Measurements from ENCODE around the gene TFF1.
A peak's percentile ranks its signal among the peaks of the same experiment; 100 is the strongest.

TFF1 gene

DNA sequence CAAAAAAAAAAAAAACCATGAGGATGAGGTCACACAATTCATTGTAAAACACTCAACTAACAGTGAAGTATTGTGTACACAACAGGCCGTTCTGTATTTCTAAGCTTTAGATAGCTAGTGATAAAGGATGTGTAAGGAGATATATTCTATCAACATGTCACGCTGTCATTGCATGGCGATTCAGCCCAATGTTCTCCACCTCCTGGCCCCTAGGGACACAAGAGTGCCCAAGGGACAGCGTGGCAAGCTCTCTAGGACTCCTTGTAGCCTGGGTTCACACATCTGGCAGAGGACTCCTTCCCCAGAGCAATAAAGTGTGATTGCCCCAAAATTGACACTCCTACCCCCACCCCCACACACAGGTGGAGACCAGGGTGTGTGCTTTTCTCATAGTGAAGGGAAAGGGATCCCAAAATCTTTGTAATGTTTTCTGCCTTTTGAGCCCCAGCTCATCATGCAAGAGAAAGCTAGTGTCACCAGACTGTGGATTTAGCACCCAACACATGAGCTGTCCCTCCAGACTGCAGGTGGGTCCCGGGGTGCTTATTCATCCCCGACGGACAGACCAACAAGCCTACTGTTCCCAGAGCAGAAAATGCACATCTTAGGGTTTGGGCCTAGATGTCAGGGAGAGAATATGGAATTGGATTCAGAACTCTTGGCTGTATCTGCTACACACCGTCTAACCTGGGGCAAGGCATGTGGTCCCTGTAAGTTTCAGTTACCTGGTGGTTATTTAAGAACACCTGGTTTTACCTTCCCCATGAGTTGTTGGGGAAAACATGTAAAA lies 18.0 kb upstream of the TFF1 start:
- H4K5ac ChIP-seq (ENCODE audit: low read length) = no peak overlapping the region
- no peak overlapping the region for H2AK5ac ChIP-seq (ENCODE audit: low read length)
- H4K8ac ChIP-seq (ENCODE audit: low read depth, low read length) = no peak overlapping the region

DNA sequence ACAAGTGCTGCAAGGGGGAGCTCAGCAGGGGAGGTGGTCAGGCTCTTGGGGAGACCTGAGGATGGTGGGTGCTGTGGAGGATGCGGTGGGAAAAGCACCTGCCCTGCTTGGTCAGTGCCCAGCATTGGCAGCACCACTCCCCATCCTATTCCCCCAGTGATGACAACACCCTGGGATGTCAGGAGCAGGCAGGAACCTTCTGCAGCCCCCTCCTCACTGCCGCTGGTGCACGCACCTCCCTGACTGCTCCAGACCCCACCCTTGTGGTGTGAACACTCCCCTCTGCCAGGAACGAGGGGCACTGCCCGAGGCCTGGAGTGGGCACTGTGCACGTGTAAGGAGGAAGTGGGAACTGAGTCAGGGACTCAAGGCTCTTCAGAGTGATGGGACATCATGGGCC lies 17.0 kb upstream of the TFF1 start:
- Histone ChIP-seq H3K18ac (ENCODE audit: low read length) (no peak overlapping the region), H4K8ac (ENCODE audit: low read depth, low read length) (no peak overlapping the region), H3K4me3 (ENCODE audit: low read length) (no peak overlapping the region), H2BK120ac (ENCODE audit: low read depth, low read length) (no peak overlapping the region), H2BK15ac (replicated peaks; ENCODE audit: low read depth) (no peak overlapping the region), H2BK5ac (ENCODE audit: low read length) (no peak overlapping the region), H3K4ac (ENCODE audit: low read depth, low read length) (no peak overlapping the region), H3K4me1 (ENCODE audit: control insufficient read depth, low read depth, low read length) (no peaks in the 10 kb centered on the region), H3K56ac (ENCODE audit: low read length) (no peak overlapping the region), H3K36me3 (ENCODE audit: control insufficient read depth, insufficient read depth, low read length) (no peaks in the 10 kb centered on the region), H3K79me1 (ENCODE audit: low read length) (no peaks in the 10 kb centered on the region), H3K27ac (ENCODE audit: low read depth, low read length) (no peak overlapping the region), H3K4me2 (ENCODE audit: low read length) (no peak overlapping the region), H3K9ac (ENCODE audit: low read length) (no peak overlapping the region), H2AK5ac (ENCODE audit: low read length) (no peak overlapping the region), H4K5ac (ENCODE audit: low read length) (no peak overlapping the region), H3K27me3 (ENCODE audit: insufficient read depth, low read length, poor library complexity) (no peaks in the 10 kb centered on the region), H3K79me2 (ENCODE audit: control insufficient read depth, insufficient read depth, low read length) (no peaks in the 10 kb centered on the region), H3K23ac (ENCODE audit: low read length) (no peak overlapping the region)
- DNase-seq = no peak
- WGBS (ENCODE audit: extremely low coverage, insufficient coverage, low lambda C conversion rate) = no CpG with 5 or more reads among the region's 6 CpGs

More for the DNA sequence above, 18.0 kb upstream of the TFF1 start:
- Histone ChIP-seq H3K9ac (ENCODE audit: low read length) (no peak overlapping the region), H3K4me2 (ENCODE audit: low read length) (no peak overlapping the region), H3K4ac (ENCODE audit: low read depth, low read length) (no peak overlapping the region), H3K27me3 (ENCODE audit: insufficient read depth, low read length, poor library complexity) (no peaks in the 10 kb centered on the region), H3K18ac (ENCODE audit: low read length) (no peak overlapping the region), H3K23ac (ENCODE audit: low read length) (no peak overlapping the region), H3K36me3 (ENCODE audit: control insufficient read depth, insufficient read depth, low read length) (no peaks in the 10 kb centered on the region), H3K4me3 (ENCODE audit: low read length) (no peak overlapping the region), H3K79me2 (ENCODE audit: control insufficient read depth, insufficient read depth, low read length) (no peaks in the 10 kb centered on the region), H3K79me1 (ENCODE audit: low read length) (no peaks in the 10 kb centered on the region), H3K27ac (ENCODE audit: low read depth, low read length) (no peak overlapping the region), H2BK120ac (ENCODE audit: low read depth, low read length) (no peak overlapping the region), H3K56ac (ENCODE audit: low read length) (no peak overlapping the region), H2BK15ac (replicated peaks; ENCODE audit: low read depth) (no peak overlapping the region), H2BK5ac (ENCODE audit: low read length) (no peak overlapping the region), H3K4me1 (ENCODE audit: control insufficient read depth, low read depth, low read length) (no peaks in the 10 kb centered on the region)
- WGBS (ENCODE audit: extremely low coverage, insufficient coverage, low lambda C conversion rate) = no CpG with 5 or more reads among the region's 8 CpGs
- no peak for DNase-seq

DNA sequence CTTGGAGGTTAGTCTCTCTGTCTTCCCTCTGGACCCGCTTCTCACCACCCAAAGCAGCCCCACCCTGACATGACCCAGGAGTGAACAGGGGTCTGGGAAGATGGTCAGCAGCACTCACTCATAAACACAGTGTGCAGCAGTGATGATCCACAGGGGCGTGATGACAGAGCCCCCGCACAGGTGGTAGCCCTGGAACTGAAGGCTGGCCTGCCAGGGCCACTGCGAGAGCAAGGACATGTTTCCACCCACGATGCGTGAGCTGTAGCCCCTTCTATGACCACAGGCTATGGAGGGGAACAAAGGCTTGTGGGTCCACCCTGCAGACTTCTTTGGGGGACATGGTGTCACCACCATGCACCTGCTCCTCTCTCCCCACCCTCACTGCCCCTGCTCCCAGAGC lies 16.6 kb upstream of the TFF1 start:
- Histone ChIP-seq H2BK5ac (ENCODE audit: low read length) (no peak overlapping the region), H3K79me1 (ENCODE audit: low read length) (no peaks in the 10 kb centered on the region), H2BK120ac (ENCODE audit: low read depth, low read length) (no peak overlapping the region), H2AK5ac (ENCODE audit: low read length) (no peak overlapping the region), H3K36me3 (ENCODE audit: control insufficient read depth, insufficient read depth, low read length) (no peaks in the 10 kb centered on the region), H3K27ac (ENCODE audit: low read depth, low read length) (no peak overlapping the region), H3K4me2 (ENCODE audit: low read length) (no peak overlapping the region), H3K56ac (ENCODE audit: low read length) (no peak overlapping the region), H4K8ac (ENCODE audit: low read depth, low read length) (no peak overlapping the region), H3K4me3 (ENCODE audit: low read length) (no peak overlapping the region), H3K9ac (ENCODE audit: low read length) (no peak overlapping the region), H3K4me1 (ENCODE audit: control insufficient read depth, low read depth, low read length) (no peaks in the 10 kb centered on the region), H2BK15ac (replicated peaks; ENCODE audit: low read depth) (no peak overlapping the region), H3K18ac (ENCODE audit: low read length) (no peak overlapping the region), H4K5ac (ENCODE audit: low read length) (no peak overlapping the region), H3K23ac (ENCODE audit: low read length) (no peak overlapping the region), H3K4ac (ENCODE audit: low read depth, low read length) (no peak overlapping the region), H3K79me2 (ENCODE audit: control insufficient read depth, insufficient read depth, low read length) (no peaks in the 10 kb centered on the region), H3K27me3 (ENCODE audit: insufficient read depth, low read length, poor library complexity) (no peaks in the 10 kb centered on the region)
- DNase-seq = no peak
- no CpG with 5 or more reads among the region's 6 CpGs for WGBS (ENCODE audit: extremely low coverage, insufficient coverage, low lambda C conversion rate)

DNA sequence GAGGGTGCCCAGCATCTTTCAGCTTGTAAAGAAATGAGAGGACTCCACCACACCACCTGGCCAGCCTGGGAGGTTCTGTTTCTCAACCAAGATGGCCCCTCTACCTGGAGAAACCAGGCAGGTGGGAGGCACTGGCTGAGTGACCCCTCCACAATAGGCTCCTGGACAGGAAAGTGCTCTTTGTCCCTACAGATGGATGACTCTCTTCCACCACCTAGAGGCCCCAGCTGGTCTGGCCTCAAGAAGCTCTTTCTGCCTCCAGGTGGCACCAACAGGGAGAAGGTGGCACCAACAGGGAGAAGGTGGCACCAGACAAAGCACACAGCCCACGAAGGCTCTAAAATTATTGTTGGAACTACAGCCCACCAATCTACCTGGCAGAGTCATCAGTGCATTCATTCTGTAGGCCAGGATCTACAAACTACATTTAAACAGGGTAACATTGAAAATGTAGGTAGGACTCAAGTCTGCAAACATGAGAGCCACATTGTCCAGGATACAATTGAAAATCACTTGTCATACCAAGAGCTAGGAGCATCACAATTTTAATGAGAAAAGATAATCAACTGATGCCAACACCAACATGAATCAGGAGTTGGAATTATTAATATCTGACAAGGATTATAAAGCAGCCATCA lies 15.1 kb upstream of the TFF1 start:
- Histone ChIP-seq H3K4ac (ENCODE audit: low read depth, low read length) (no peak overlapping the region), H3K4me1 (ENCODE audit: control insufficient read depth, low read depth, low read length) (no peaks in the 10 kb centered on the region), H3K27me3 (ENCODE audit: insufficient read depth, low read length, poor library complexity) (no peaks in the 10 kb centered on the region), H3K56ac (ENCODE audit: low read length) (no peak overlapping the region), H3K9ac (ENCODE audit: low read length) (no peak overlapping the region), H3K27ac (ENCODE audit: low read depth, low read length) (no peak overlapping the region), H2BK15ac (replicated peaks; ENCODE audit: low read depth) (no peak overlapping the region), H4K5ac (ENCODE audit: low read length) (no peak overlapping the region), H3K79me1 (ENCODE audit: low read length) (no peaks in the 10 kb centered on the region), H3K79me2 (ENCODE audit: control insufficient read depth, insufficient read depth, low read length) (no peaks in the 10 kb centered on the region), H2AK5ac (ENCODE audit: low read length) (no peak overlapping the region), H3K23ac (ENCODE audit: low read length) (no peak overlapping the region), H3K4me2 (ENCODE audit: low read length) (no peak overlapping the region), H4K8ac (ENCODE audit: low read depth, low read length) (no peak overlapping the region), H3K4me3 (ENCODE audit: low read length) (no peak overlapping the region), H3K36me3 (ENCODE audit: control insufficient read depth, insufficient read depth, low read length) (no peaks in the 10 kb centered on the region), H2BK5ac (ENCODE audit: low read length) (no peak overlapping the region), H2BK120ac (ENCODE audit: low read depth, low read length) (no peak overlapping the region), H3K18ac (ENCODE audit: low read length) (no peak overlapping the region)
- no CpG with 5 or more reads among the region's 1 CpG for WGBS (ENCODE audit: extremely low coverage, insufficient coverage, low lambda C conversion rate)
- peak; percentile 77 for DNase-seq

DNA sequence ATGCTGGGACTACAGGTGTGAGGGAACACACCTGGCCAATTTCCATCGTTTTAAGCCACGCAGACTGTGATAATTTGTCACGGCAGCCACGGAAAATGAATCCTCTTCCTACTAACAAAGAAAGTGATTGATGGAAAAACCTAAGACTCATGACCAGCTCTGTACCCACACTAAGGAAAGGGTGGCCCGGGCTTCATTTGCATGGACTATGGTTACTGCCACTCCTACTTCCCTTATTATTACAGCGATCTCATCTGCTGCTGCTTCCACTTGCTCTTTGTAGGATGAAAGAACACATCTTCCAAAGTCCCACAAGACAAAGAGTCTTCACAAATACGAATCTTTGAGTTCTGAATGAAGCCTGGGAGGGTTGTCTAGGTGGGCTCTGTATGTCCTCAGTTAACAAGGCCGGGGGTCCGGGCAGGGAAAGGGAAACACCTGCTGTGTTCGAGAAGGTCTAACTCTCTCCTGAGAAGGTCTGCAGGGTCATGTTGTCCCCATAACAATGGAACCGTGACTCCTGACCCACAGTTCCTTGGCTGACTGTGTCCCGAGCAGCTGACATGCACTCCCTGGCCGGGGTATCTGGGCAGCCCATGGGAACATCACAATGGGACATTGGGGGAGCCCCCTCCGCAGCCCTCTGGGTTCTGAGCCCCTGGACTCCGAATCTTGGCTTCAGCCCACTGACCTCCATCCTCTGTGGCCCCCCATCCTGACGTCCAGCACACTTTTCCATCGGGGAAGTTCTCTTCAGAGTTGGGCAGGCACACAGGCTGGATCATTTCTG lies 13.3 kb upstream of the TFF1 start:
- Histone ChIP-seq H3K18ac (ENCODE audit: low read length) (no peak overlapping the region), H3K4me3 (ENCODE audit: low read length) (no peak overlapping the region), H3K4me1 (ENCODE audit: control insufficient read depth, low read depth, low read length) (no peaks in the 10 kb centered on the region), H2BK5ac (ENCODE audit: low read length) (no peak overlapping the region), H3K36me3 (ENCODE audit: control insufficient read depth, insufficient read depth, low read length) (no peaks in the 10 kb centered on the region), H2AK5ac (ENCODE audit: low read length) (no peak overlapping the region), H3K27me3 (ENCODE audit: insufficient read depth, low read length, poor library complexity) (no peaks in the 10 kb centered on the region), H4K8ac (ENCODE audit: low read depth, low read length) (no peak overlapping the region), H2BK15ac (replicated peaks; ENCODE audit: low read depth) (no peak overlapping the region), H3K79me2 (ENCODE audit: control insufficient read depth, insufficient read depth, low read length) (no peaks in the 10 kb centered on the region), H3K4me2 (ENCODE audit: low read length) (no peak overlapping the region), H4K5ac (ENCODE audit: low read length) (no peak overlapping the region), H3K4ac (ENCODE audit: low read depth, low read length) (no peak overlapping the region), H3K79me1 (ENCODE audit: low read length) (no peaks in the 10 kb centered on the region), H3K56ac (ENCODE audit: low read length) (no peak overlapping the region), H3K23ac (ENCODE audit: low read length) (no peak overlapping the region), H3K27ac (ENCODE audit: low read depth, low read length) (no peak overlapping the region), H2BK120ac (ENCODE audit: low read depth, low read length) (no peak overlapping the region), H3K9ac (ENCODE audit: low read length) (no peak overlapping the region)
- no peak for DNase-seq
- no CpG with 5 or more reads among the region's 17 CpGs for WGBS (ENCODE audit: extremely low coverage, insufficient coverage, low lambda C conversion rate)

All from mesendoderm (in vitro differentiated cells).